Activated CD4-positive, alpha-beta T cell treated with anti-CD3 and anti-CD28 coated beads for 4 hours (primary cell): Measurements from ENCODE around the gene GJB5.
"Not testable (repeated sequence)": the region's sequence is repeated elsewhere in the genome, so short reads cannot be mapped to it uniquely, and the experiment has no call there.

Experiments
- DNase-seq, 2 donors: peaks; one replicate each; pipeline ENCODE4 v3.0.0-alpha.2; 2020

The GJB5 gene

DNA sequence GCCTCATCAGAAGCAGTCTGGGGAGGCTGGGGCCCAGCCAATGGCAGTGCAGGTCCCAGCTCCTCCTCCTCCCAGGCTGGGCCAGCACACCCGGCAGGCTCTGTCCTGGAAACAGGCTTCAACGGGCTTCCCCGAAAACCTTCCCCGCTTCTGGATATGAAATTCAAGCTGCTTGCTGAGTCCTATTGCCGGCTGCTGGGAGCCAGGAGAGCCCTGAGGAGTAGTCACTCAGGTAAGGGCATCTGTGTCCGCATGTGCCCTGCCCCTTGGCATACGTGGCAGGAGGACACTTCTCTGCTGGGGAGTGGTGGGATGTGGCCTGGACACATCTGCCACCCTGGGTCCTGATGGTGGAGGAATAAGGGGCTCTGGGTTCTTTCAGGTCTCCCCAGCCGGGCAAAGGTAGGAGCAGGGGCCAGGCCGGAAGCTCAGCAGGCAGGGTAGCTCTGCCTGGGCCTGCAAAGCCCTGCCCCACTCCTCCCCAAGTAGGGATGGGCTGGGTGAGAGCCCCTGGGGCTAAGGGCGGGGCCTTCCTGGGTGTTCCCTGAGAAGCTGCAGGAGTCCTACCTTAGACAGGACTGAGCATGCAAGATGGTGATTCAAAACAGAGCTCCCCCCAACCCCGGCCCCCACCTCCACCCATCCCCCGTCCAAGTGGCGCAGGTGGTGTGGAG, at the start of gene GJB5:
TSS of gene GJB5 (plus strand) at position 84 of the 674 bp plus-strand sequence. CDS start 2,284 bp downstream, outside the sequence.
- no peak for DNase-seq

DNA sequence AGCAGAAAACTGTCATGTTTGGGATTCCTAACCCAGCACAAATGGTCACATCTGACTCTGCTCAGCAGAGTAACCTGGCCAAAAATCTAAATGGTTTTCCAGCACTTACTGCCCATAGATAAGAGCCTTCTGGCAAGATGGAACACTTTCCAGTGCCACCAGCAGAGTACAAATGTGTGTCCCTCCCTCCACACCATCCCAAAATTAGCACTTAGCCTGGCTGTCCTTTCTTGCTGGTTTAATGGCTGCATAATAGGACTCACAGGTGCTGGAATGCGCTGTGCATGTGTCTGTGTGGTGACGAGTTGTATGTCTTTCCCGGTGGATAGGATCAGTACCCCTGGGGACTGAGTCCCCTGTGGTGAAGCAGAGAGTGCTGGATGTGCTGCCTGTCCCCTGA, 49.8 kb upstream of the GJB5 start:
- no peak for DNase-seq

DNA sequence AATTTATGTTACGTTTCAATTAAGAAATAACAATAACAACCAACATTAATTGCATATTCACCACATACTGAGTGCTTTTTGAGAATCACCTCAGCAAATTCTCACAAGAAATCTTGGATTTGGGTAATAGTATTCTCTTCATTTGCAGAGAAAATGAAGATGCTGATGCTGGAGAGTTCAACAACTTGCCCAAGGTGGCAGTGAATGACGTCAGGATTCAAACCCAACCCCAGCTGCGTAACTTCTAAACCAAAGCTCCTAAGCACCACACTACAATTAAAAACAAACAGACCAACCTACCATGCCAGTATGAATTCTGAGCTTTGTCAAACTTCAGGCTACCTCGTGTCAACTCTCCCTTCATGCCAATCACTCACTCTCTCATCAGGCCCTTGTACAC, 46.7 kb upstream of the GJB5 start:
- no peak for DNase-seq

DNA sequence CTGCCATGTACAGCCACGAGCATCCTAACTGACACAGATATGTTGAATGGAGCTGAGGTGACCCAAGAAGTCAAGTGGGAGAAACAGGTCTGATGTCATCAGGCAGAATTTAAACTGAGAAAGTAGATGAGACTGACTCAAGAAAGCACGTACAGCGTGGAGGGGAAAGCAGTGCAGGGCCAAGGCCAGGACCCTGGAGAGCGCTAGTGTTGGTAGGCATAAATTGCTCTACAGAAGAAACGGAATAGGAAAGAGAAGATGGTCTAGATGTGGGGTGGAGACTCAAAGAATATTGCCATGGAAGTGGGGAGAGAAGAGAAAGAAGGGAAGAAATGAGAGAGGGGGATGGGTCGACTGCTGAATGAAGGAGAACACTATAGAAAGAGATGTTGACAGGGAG, 45.3 kb upstream of the GJB5 start:
- no peak for DNase-seq

DNA sequence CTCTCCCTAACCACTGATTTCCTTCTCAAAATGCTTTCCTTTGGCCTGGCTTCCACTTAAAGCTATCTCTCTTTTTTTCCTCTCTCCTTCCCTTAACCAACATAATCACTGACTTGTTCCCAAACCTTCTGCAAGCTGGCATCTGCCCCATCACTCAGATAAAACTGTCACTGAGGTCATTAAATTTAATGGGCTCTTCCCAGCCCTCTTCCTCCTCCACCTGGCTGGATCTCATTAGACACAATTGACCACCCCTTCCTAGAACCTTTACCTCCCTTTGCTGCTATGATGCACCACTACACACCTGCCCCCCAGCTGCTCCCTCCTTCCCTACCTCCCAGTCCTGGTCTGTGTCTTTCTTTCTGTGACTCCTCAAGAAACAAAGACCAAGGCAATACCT, 44.0 kb upstream of the GJB5 start:
- DNase-seq = no peak

DNA sequence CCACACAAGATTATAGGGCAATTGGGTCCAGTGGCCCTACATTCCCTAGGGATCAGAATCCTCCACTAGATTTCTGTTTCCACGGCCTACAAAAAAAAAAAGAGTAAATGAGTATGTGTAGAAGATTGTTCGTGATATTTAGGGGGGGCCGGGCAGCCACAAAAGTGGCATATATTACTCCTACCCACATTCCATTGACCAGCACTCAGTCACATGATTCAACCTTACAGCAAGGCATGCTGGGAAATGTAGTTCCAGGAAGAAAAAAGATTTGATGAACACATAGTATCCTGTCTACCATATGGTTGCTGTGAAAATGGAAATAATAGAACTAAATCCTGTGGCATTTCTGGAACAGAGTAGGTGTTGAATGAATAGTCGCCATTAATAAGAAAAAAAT, 43.4 kb upstream of the GJB5 start:
- DNase-seq = no peak

DNA sequence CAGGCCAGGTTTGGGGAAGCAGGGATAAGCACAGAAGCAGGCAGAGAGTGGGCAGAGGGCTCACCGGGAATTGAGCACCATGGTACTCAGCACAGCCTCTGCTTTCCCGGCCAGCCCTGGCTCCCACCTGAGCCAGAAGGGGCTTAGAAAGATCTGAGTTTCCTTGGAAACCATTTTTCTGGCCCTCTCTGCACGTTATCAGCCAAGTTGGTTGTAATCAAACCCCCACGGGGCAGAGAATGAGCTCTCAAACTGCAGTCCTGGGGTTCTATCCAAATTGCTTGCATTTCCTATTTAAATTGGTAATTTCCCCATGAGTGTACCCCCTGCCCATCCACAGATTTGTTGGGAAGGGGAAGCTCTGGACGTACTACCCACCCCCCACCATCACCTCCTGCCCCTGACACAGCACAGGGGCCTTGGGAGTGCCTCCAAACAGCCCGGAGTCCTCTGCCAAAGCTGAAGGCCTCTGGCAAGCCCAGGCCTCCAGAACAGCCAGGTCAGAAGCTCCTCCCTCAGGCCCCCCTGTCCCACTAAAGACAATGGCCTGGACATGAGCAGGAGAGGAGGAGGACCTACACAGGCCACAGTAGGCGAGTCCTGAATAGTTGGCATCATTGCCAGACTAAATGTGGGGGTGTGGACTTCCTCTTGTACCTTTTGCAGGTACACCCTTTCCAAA, 42.7 kb upstream of the GJB5 start:
- no peak for DNase-seq

DNA sequence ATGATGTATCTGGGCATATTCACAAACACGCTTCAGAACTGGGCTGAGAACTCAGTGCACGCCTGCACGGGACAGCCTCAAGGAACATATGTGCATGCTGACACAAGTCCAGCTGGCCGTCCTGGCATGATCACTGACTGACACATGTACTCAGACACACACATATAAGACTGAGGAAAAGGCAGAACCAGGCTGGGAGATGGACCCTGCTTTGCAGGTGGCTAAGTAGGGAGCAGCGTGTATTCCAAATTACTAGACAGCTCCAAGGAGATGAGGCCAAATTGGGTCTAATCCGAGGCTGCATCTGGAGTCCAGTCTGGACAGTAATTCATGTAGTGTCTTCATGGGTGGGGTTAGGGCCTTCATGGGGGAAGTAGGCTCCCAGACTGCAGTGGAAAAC, 41.4 kb upstream of the GJB5 start:
- DNase-seq = no peak

DNA sequence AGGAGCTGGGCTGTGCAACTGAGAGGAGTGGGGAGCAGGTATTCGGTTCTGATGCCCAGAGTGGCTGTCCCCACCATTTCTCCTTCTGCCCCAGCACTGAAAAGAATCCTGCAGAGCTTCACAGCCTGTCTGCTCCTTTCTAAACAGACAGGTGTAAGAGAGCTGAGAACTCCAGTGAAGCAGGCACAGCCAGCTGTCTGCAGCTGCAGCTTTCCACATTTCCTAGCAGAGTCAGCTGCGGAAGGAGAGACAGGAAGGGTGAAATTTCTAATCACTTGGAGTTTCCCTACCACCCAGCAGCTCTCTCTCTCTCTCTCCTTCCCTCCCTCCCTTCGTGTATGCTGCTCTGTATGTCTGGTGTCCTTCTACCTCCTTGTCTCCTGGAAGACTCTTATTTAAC, 40.5 kb upstream of the GJB5 start:
- DNase-seq = no peak

DNA sequence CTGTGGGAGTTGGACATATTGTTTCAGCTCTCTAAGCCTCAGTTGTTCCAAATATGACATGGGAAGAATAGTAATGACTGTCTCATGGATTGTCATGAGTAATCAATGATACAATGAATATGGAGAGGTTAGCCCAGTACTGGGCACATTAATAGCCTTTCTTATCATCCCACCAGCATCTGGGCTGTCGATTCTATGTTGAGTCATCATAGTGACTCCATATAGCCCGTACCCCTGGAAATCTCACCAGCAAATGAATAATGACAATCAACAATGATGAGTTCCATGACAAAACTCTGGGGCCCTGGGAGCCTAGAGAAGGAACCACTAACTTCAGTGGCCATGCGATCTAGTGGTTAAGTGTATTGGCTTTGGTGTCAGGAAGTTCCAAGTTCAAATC, 39.7 kb upstream of the GJB5 start:
- DNase-seq = no peak

DNA sequence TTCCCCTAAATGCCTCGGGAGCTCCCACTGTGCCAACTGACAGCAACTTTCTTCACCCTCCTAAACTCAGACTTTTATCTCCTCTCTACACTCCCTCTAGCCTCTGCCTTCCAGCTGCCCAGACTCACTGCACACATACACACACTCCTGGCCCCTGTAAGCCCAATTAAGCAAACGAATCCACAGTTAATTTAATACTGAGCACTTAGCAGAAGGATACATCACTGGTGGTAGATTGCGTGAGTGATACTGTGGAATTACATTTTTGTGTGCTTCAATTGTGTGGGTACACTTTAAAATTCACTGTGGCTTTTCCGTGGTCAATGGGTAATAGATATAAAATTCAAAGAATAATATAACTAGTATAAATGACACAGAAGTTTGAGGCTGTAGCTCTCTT, 33.6 kb upstream of the GJB5 start:
- DNase-seq = no peak

DNA sequence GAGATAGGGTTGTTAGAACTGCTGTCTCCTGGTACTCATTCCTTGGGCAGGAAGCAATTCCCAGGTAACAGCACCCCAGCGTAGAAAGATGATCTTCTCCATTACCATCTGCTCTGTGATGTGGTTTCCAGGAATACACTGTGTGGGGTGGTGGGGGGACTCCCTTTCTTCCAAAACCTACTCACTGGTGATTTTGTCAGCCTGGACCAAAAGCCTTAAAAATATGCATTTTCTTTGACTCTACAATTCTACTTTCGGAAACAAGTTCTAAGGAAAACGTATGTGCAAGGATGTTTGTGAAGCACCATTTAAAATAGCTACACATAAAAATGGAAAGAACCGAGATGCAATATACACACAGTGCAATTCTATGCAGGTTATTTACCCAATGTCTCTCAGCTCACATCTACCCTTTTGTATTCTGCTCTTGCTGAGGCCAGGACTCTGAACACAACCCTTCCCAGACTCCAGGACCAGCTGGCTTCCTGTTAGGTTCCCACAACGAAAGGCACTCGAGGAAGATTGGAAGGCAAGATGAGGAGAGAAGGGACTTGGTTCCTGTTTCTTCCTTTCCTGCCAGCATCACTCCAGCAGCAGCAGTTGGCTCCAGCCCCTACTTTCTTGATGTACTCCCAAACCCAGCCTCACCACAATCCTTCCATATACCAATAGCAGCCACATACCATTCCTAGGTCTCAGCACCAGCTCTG, 33.0 kb upstream of the GJB5 start:
- DNase-seq = no peak

DNA sequence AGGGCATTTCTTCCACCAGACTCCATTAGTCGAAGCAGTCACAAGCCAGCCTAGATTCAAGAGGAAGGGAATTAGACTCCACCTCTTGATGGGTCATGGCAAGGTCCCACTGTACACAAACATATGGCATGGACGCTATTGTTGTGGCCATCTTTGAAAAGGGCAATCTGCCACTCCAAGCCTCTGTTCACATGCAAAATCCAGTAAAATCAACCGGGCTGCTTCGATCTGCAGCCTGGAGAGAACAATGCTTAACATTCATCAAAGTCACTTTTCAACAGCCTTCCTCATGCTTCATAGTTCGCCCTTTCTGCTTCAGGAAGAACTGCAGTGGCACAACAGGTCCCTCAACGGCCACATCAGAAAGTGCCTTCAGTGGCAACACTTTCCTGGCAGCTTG, 28.0 kb upstream of the GJB5 start:
- DNase-seq = no peak

DNA sequence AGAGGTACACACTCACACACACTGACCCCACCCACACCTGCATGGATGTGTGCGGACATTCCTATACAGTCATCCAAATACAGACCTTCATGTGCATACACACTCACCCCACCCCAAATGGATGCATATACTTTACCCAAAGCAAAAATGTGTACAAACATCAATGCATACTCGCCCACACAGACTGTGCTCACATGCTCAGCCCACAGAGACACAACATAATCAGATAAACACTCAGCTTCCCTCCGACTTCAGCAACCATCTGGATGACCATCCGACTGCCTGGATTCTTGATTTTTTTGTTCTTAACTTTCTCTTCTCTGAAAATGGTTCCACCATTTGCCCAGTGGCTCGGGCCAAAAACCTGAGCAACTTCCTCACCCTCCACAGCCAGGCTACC, 24.4 kb upstream of the GJB5 start:
- no peak for DNase-seq

DNA sequence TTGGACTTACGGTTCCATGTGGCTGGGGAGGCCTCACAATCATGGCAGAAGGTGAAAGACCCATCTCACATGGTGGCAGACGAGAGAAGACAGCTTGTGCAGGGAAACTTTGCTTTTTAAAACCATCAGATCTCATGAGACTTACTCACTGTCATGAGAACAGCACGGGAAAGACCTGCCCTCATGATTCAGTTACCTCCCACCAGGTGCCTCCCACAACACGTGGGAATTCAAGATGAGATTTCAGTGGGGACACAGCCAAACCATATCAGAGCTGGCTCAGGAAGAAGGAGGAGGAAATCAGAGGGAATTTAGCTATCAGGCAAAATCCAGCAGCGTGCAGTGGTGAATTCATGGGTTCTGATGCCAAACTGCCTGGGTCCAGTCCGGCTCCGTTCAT, 22.0 kb upstream of the GJB5 start:
- not testable (repeated sequence) for DNase-seq

DNA sequence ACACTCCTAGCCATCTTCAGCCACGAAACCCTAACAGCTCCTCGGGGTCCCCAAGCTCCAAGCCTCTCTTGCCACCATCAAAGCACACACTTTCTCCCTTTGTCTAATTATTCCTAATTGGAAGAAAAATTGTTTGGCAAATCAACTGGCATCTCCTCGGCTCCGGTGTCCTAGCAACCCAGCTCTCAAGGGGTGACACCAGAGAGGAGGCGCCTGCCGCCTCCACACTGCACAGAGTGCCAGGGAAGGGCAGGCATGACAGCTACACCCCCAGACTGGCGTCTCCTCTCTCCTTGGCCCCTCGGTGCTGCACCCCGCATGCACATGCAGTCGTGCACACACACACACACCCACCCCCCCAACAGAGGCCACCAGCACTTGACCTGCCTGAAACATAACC, 18.2 kb upstream of the GJB5 start:
- no peak for DNase-seq

DNA sequence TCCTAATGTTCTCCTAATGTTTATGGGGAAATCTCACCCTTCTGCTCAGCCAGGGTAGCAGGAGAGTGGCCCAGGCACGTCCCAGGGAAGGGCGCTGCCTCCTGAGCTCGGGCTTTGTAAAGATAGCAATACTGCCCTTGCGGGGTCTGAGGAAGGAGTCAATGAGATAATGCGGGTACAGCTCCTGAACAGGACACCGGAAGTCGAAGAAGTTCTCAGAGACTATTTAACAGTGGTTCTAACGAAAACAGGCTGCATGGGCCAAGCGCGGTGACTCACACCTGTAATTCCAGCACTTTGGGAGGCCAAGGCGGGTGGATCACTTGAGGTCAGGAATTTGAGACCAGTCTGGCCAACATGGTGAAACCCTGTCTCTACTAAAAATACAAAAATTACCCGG, 17.6 kb upstream of the GJB5 start:
- DNase-seq = not testable (repeated sequence)

DNA sequence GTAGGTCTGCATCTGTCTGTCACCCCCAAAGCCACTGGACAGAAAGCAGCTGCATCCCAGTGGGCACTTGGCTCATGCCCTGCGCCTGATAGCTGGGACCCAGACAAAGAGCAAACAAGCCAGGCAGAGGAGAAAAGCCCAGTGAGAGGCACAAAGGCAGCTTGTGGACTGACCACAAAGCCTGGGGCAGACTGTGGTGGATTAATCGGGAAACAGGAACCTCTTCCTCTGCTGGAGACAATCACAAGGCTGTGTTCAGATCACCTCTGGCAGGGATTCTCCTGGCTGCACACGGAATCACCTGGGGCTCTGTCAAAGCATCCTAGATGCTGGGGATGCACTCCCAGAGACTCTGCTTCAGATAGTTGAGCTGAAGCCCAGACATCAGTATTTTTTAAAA, 15.2 kb upstream of the GJB5 start:
- DNase-seq = no peak

DNA sequence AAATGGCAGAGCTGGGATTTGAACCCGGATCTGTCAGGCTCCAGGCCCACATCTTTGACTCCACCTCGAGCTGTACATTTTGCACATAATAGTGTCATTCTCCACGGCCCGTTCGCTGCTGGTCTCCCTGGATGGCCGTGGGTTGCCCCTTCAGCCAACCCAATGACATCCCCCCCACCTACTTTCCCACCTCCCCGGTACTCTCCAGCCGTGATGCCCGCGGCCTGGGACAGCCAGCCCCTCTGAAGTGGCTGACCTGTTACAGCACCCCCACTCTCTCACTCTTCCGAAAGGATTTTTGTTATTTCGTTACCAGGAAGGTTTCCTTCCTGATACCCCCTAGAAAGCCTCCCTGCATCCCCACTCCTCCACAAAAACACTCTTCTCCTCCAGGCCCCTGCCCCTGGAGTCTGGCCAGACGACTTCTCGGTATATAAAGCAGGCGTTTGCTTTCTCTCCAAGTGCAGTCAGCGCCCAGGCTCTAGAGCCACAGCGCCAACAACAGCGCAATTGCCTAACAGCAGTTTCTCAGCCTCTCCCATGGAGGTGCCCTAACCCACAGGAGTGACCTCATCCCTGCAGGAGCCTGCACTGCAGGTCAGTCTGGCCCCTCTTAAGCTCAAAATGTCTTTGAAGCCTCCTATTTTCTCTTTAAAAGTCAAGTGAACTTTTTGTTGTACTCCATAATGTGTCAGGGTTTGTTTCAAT, 14.5 kb upstream of the GJB5 start:
- no peak for DNase-seq

DNA sequence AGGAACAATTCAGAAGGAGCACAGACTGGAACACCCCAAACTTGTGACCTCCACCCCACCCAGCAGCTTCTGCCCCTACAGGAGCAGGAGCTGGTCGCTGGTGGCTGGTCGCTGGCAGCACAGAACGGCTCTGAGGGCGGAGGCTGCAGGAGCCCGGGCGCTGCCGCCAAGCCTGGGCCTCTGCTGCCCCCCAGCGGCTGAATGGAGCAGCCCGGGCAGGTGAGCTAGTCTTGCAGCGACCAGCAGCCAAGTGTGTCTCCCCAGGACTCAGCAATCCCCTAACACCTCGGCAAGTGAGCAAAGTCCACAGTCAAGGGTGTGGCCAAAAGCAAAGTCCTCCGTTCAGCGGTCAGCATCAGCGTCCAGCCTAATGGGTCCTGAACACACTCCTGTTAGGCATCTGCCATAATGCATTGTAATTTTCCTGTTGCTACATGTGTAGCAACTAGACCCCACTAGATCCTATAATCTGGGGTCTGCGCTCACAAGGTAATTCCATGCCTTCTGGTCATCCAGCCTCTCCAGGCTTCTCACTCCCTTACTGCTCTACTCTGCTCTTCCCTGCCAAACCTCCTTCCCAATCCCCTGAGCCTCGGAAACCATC, 12.1 kb upstream of the GJB5 start:
- peak; percentile 62 to 76 for DNase-seq

DNA sequence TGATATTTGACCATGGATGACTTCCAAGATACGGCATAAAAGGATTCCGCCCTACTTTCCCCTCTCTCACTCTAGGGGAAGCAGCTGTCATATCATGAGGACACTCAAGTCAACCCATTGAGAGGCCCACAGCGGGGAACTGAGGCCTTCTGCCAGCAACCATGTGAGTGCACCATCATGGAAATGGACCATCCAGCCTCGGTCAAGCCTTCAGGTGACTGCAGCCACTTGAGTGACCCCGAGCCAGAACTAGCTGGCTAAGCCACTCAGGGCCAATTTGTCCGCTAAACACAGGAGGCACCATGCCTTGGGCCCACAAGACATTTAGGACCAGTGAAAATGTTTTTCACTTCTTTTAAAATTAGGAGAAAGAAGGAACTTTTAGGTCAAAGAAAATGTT, 11.1 kb upstream of the GJB5 start:
- no peak for DNase-seq

DNA sequence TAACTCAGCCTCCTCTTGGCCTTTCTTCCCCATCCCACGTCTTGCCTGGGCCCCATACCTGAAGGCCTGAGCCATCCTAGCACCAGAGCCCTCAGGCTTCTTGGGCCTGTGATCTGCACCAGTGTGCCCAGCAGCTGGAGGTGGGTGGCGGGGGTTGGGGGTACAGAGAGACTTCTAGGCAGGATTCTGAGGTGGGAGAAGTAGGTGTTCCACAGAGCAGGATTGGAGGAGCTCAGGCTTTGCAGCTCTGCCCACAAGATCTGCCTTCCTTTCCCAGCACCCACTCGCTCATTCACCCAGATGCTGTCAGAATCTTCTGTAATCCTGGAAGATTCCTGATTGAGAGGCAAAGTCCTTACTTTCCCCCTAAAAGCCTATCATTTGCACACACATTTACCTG, 10.0 kb upstream of the GJB5 start:
- DNase-seq = no peak

DNA sequence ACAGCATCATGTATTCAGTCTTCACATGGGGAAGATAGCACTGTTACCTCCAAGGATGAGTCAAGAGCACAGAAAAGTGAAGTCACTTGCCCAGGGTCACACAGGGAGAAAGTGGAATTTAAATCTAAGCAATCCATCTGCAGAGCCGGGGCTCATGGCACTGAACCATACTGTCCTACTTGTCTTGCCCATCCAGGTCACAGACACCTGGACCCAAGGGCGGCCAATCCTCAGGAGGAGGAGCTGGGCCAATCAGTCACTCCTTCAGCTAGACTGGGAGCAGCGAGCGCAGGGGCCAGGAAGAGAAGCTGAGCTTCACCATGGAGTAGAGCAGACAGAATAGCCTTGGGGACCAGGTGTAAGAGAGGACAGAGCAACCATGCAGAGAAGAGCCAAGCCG, 9.2 kb upstream of the GJB5 start:
- DNase-seq = no peak
